GM21529 (cell line): ENCODE results near the gene MORC2.

Experiments
- ATAC-seq: cut with Tn5 transposase; IDR thresholded peaks from one replicate; pipeline ENCODE4 v1.9.1; 2021; ENCODE audit not compliant: unreplicated experiment

MORC2 gene

GRCh38 chr22:30949934-30950660 is 18.5 kb downstream of the MORC2 start:
- ATAC-seq: no peak

- no peak for ATAC-seq
Observed at GRCh38 chr22:30948930-30949342, 19.6 kb downstream of the MORC2 start.

GRCh38 chr22:30947816-30948454 is 20.6 kb downstream of the MORC2 start:
- ATAC-seq: no peak

DNA sequence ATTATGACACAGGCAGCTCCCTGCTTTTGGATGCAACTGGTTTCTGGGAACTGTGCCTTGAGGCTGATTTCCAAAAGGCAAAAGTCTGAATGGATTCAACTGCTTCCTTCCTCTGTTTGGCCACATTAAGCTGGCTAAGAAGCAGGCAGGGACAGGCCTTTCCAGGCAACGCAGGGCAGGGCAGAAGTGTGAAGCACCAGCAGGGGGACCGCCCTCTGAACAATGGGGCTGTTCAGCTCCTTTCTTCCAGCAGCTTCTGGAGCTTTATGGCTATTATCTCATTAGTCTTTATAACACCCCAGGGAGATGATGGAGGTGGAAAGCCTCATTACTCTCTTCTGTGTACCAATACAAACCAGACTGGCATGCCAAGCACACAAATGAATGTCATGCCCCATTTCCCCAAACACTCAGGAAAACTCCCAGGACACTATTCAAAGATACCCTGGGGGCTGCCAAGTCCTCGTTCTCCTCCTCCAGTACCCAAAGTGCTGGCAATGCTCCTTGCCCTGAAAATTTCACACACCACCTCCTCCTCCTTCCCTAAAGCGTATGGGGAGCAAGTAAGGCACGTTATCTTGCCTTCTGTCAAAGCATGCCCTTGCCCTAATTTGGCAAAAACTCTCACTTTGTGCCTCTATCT is 21.3 kb downstream of the MORC2 start:
- ATAC-seq: no peak

DNA sequence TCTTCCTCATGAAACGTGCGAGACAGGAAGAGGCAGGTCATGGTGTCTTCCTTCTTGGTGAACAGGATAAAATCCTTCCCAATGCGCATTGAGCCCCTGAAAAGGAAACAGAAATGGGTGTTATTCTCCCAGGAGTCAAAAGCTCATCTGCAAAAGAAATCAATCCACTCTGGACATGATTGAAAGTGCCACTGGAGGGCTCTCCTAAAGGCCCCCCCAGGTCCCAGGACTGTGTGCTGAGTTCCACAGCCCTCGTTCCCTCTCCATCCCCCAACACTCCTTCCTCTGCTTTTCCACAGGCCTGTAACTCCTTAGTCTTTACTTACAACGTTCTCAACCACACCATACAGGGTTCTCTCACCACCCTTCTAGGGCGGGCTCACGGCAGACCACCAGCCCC is 22.2 kb downstream of the MORC2 start:
- no peak for ATAC-seq

DNA sequence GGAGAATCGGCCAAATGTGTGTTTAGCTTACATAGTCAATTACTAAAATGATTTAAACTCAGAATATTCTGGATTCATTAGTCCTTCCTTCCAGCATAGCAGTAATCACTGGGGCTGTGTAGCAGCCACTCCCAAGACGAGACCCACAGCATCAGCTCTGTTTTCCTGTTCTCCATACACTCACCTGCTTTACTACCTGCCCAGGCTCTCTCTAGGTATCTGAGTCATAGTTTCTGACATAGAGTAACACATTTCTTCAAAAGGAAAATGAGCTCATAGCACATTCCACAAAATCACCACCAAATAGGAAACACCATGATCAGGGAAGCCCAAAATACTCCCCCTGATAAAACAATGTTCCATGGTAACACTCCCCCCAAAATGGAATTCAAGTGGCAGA is 22.9 kb downstream of the MORC2 start:
- no peak for ATAC-seq

DNA sequence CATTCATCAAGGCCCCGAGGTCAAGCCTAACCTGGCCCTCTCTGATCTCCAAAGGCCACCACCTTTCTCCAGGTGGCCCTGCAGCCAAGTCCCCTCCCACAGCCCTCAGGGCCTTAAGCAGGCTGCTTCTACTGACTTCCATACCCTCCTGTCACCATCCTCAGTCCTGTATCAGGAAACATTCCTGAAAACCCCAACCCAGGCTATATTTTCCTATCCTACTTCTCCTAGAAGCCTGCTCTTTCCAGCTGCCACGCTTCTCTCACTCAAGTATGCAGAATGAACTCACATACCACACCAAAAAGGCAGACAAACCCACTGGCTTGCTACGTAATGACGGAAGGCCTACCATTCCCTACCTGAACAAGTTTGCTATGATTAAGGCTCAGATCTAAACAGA is 23.6 kb downstream of the MORC2 start:
- no peak for ATAC-seq

GRCh38 chr22:30943368-30943767 is 25.2 kb downstream of the MORC2 start:
- no peak for ATAC-seq

DNA sequence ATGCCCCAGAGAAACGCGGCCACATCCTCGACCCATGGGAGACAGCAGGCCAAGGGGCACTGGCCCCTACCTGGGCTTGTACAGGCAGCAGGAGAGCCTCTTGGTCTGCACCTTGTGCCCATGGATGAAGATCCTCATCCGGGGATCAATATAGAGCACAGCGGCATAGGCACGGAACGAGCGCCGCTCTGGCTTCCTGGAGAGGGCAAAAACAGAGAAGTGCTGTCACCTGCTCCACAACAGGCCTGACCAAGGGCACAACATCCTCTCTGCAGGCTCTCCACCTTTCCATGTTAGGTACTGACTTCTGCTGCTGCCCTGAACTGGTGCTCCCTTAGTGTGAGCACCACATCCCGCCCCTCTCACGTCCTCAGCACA is 27.2 kb downstream of the MORC2 start:
- ATAC-seq: no peak

- ATAC-seq: no peak
Observed at GRCh38 chr22:30940685-30941362, 27.8 kb downstream of the MORC2 start.

DNA sequence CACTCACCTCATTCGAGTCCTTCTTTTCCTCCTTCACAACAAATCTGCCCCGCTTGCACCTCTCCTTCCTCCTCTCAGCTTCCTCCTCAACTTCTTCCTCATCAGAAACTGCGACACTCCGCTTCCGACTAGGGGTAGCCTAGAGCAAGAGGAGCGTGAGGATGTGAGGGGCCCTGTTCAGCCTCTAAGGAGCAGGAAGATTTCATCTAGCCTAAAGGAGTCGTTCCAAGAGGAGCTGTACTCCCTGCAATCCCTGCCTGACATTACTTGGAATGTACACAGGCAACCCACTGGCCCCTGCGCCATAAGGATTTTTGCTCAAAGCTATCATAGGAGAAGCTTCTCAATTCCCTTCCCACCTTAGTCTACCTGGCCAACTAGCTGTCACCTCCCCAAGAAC is 34.5 kb downstream of the MORC2 start:
- no peak for ATAC-seq

- ATAC-seq: no peak
Observed at GRCh38 chr22:30933457-30933856, 35.1 kb downstream of the MORC2 start.

- no peak for ATAC-seq
Observed at GRCh38 chr22:30932661-30933060, 35.9 kb downstream of the MORC2 start.

DNA sequence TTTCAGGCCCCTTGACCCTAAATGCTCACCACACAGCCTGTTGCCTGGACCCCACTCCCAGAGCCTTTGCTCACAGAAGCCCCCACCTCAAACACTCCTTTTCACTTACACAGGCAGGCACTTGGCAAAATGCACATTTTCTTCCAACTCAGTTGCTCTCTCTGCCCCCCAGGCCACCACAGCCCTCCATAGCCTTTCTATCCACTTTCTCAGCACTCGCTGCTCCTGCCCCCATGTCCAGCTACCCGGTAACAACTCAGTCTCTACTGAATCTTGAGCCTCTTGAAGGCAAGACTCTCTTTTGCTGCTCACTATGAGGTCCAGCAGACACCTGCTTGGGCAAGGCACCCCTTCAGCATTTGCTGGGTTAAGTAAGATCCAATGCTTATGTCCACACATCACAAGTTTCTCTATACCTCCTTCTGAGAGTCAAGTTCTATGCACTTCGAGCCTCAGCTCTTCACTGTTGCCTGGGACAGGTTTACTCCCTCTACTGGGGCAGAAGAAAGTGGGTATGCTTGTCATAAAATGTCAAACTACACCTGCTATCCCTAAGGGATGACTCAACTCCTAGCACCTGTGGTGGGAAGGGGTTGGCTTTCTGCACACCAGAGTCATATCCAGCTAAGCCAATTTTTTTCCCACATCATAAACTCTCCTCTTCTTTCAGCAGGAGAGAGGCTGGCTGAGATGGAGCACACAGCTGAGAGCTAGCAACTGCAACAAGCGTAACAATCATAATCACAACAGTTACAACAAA is 36.9 kb downstream of the MORC2 start:
- no peak for ATAC-seq

- no peak for ATAC-seq
Observed at GRCh38 chr22:30930228-30930627, 38.3 kb downstream of the MORC2 start.

DNA sequence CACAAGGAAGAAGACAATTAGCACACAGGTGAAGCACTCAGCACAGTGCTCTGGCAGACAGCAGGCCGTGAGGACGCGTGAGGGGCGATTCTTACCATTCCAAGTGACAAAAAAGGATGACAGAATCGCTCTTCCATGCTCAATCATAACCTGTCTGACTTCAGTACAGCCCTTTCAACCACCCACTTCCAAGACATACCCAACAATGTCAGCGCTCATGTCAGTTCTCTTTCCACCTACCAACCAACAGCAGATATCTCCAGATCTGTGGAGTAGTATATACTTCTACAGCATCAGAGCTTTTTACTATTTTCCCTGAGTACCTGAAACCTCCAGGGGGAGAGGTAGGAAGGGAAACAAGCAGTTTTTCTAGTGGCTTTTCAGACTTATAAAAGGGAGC is 40.2 kb downstream of the MORC2 start:
- no peak for ATAC-seq

- ATAC-seq: no peak
Observed at GRCh38 chr22:30927806-30928205, 40.8 kb downstream of the MORC2 start.

GRCh38 chr22:30926706-30927105 is 41.9 kb downstream of the MORC2 start:
- no peak for ATAC-seq

DNA sequence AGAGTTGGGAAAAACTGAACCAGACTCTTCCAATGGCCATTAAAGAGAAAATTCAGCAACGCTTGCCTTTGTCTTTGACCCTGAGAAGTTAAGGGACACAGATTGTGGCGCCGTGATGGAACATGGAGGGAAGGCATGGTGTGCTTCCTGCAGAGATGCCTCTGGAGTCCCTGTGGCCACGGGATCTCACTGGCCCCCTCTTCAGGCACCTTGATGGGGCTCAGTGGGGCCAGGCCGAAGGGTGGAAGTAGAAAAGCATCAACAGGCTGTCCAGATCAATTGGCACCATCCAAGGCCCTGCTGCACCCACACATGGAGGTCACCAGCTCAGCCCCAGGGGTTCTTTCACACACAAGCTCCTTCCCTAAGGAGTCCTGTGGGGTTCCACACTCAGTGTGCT is 42.9 kb downstream of the MORC2 start:
- no peak for ATAC-seq

DNA sequence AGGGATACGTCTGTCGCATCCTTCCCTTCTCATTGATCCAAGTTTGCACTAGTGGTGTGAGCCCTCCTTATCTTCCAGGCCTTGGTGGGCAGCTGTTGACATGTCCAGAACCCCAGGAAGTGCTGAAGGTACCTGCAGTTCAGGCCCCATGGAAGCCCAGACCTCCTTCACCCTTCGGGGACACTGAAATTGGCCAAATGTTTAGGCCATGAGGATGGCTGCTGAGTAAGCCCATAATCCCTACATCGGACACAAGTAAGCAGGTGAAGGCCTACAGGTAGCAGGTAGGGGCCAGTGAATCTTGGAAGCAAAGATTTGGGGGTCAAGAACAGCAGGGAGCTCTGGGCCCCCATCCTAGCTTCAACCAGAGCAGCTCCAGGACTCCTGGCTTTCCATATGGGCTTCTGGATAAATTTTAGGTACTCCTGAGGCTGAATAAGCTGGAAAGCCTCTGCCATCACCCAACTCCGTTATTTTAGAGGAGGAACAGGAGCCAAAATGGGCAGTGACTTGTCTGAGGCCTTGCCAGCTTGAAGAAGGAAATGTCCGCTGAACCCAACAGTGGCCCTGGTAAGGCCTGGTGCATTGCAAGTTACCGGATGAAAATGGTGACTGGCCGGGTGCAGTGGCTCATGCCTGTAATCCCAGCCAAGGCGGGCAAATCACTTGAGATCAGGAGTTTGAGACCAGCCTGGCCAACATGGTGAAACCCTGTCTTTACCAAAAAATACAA is 45.2 kb downstream of the MORC2 start:
- ATAC-seq: no peak
